Measurements from ENCODE around the gene KISS1. TPM values are rescaled to one million over a fixed set of nuclear protein-coding genes. Genes with fewer than 3 reads are reported as not detected.

The KISS1 gene
- total and polyA plus RNA-seq, 3 donors from 2014 or later, result 1.8 to 3.7 (median 3.5) TPM

DNA sequence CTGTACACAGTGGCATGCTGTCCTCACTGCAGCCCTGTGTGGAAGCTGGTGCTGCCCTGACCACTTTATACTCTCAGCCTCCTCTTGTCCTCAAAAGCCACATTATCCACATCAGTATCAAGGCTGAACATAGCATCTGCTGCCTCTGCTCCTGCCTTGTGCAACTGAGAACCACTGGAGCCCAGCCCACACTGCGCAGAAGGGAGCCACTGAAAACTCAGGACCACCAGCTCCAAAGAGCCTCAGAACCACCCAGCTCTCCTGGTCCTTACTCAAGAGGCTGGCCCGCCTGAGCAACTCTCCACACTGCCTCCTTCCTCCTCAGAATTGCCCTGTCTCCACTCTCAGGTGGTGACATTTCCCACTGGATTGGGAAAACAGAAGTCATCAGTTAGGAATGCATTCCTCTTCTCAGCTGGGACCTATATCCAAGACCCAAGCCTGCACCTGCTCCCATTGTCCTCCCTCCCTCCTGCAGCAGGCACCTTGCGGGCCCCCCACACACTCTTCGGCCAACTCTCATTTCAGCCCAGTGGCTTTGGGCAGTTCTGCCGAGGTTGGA lies 7.0 kb upstream of the KISS1 start:
- Histone ChIP-seq H3K36me3 (ENCODE audit: low read depth, missing control alignments) (no peaks in the 10 kb centered on the region), H3K27me3 (no peaks in the 10 kb centered on the region), H3K9me3 (no peaks in the 10 kb centered on the region), H3K27ac (no peak overlapping the region), H3K4me1 (peaks cover 16% of the 10 kb centered on the region), H3K4me3 (no peak overlapping the region)
- TF ChIP-seq, protein P1, sequence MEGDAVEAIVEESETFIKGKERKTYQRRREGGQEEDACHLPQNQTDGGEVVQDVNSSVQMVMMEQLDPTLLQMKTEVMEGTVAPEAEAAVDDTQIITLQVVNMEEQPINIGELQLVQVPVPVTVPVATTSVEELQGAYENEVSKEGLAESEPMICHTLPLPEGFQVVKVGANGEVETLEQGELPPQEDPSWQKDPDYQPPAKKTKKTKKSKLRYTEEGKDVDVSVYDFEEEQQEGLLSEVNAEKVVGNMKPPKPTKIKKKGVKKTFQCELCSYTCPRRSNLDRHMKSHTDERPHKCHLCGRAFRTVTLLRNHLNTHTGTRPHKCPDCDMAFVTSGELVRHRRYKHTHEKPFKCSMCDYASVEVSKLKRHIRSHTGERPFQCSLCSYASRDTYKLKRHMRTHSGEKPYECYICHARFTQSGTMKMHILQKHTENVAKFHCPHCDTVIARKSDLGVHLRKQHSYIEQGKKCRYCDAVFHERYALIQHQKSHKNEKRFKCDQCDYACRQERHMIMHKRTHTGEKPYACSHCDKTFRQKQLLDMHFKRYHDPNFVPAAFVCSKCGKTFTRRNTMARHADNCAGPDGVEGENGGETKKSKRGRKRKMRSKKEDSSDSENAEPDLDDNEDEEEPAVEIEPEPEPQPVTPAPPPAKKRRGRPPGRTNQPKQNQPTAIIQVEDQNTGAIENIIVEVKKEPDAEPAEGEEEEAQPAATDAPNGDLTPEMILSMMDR (IDR thresholded peaks at IDR 0.05), result no peak
- TF ChIP-seq POLR2A (IDR thresholded peaks at IDR 0.05), result no peak
- no peak for DNase-seq
- WGBS, 2 donors, result 93 to 94% methylated on average over 4 to 5 of the region's 5 CpGs
- intact Hi-C loops (cut with DNase I; ENCODE audit: low total_unique reads), result no loop called here

DNA sequence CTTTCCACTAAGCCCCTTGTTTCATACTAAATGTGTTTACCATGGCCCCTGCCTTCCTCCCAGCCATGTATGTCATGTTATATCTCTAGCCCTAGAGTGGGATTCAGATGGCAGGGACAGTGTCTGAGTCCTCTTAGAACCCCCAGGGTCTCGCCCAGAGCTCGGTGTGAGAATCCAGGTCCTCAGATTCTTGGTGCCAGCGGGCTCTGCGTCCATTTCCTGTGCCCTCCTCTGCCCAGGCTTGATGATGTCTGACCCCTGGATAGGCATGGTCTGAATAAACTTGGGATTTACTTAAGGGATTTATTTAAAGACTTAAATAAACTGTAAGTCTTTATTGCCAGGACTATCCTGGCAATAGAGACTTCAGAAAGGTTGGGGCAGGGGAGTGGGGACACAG lies 6.2 kb upstream of the KISS1 start:
- H3K4me3 ChIP-seq, result no peak overlapping the region
- DNase-seq, result no peak
- H3K36me3 ChIP-seq (ENCODE audit: low read depth, missing control alignments), result no peaks in the 10 kb centered on the region
- H3K9me3 ChIP-seq, result no peaks in the 10 kb centered on the region
- intact Hi-C loops (cut with DNase I; ENCODE audit: low total_unique reads), result no loop called here
- TF ChIP-seq, protein P1 (IDR thresholded peaks at IDR 0.05), result no peak
- no peak for TF ChIP-seq POLR2A (IDR thresholded peaks at IDR 0.05)
- H3K27ac ChIP-seq, result no peak overlapping the region
- H3K27me3 ChIP-seq, result no peaks in the 10 kb centered on the region
- H3K4me1 ChIP-seq, result peaks cover 19% of the 10 kb centered on the region
- WGBS, 2 donors, result 97% methylated on average over 4 of the region's 4 CpGs

DNA sequence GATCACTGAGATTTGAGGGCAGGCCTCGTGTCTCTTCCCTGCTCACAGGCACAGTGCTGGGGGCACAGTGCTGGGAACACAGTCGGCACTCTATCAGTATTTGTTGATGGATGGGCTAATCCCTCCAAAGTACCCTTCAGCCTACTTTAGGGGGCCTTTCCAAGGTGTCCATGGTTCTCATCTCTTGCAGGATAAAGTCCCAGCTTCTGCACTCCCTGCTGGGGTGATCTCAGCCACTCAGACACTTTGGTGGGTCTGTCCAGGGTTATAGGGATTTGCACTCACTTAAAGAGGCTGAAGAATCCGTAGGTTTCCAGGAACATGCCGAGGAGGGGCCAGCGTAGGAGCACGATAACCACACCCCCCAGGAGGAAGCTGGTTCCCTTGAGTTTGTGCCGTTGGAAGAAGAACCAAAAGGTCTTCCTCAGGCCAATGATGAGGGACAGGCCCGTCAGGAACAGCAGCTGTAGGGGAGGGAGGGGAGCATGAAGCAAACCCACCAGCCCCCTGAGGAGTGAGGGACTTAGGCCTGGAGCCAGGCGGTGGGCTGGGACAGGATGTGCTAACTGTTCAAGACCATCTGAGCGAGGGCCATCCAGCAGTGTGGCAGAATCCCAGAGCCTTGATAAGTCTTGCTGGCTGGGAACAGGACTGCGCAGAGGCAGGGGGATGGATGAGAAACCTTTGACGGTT lies 5.2 kb upstream of the KISS1 start:
- WGBS, 2 donors, result 90 to 96% methylated on average over 12 of the region's 12 CpGs
- Histone ChIP-seq H3K4me1 (peaks cover 13% of the 10 kb centered on the region), H3K36me3 (ENCODE audit: low read depth, missing control alignments) (no peaks in the 10 kb centered on the region), H3K27ac (no peak overlapping the region), H3K4me3 (no peak overlapping the region), H3K9me3 (no peaks in the 10 kb centered on the region), H3K27me3 (no peaks in the 10 kb centered on the region)
- TF ChIP-seq, protein P1 (IDR thresholded peaks at IDR 0.05), result no peak
- no peak for TF ChIP-seq POLR2A (IDR thresholded peaks at IDR 0.05)
- intact Hi-C loops (cut with DNase I; ENCODE audit: low total_unique reads), result no loop called here
- no peak for DNase-seq

DNA sequence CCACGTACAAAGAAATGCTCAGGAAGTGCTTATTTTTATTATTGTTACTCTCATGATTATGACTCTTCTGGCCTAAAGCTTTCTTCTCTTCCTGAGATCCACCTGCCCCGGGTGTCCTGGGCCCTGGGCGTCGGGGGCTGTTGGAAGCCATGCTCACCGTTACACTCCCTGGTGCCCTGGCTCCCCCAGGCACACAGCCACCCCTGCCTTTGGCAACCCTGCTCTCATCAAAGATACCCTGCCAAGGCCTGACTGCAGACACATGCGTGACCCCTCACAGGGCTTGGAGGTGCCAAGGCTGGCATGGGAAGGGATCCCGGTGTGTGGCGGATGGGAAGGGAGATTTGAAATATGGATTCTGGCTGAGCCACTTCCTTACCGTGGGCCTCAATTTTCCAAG lies 3.3 kb upstream of the KISS1 start:
- Histone ChIP-seq H3K9me3 (no peaks in the 10 kb centered on the region), H3K4me1 (peaks cover 7% of the 10 kb centered on the region), H3K4me3 (no peak overlapping the region), H3K36me3 (ENCODE audit: low read depth, missing control alignments) (no peaks in the 10 kb centered on the region), H3K27ac (no peak overlapping the region), H3K27me3 (no peaks in the 10 kb centered on the region)
- intact Hi-C loops (cut with DNase I; ENCODE audit: low total_unique reads), result no loop called here
- 91 to 92% methylated on average over 9 of the region's 9 CpGs for WGBS, 2 donors
- no peak for TF ChIP-seq POLR2A (IDR thresholded peaks at IDR 0.05)
- TF ChIP-seq, protein P1 (IDR thresholded peaks at IDR 0.05), result no peak
- no peak for DNase-seq
